ENCODE data around the gene DNASE1.
"Not testable (repeated sequence)": the region's sequence is repeated elsewhere in the genome, so short reads cannot be mapped to it uniquely, and the experiment has no call there.

Gene DNASE1

GRCh38 chr16:3641801-3642396, 12.6 kb upstream of the DNASE1 start:
- DNase-seq, result no peak

- no peak for DNase-seq
Observed at GRCh38 chr16:3642397-3643094, 11.9 kb upstream of the DNASE1 start.

GRCh38 chr16:3643095-3643730, 11.3 kb upstream of the DNASE1 start:
- DNase-seq, result no peak

- DNase-seq, result no peak
Observed at GRCh38 chr16:3645108-3645503, 9.4 kb upstream of the DNASE1 start.

- no peak for DNase-seq
Observed at GRCh38 chr16:3645504-3646347, 8.8 kb upstream of the DNASE1 start.

- peak; percentile 31 to 61 for DNase-seq
Observed at GRCh38 chr16:3646348-3646920, 8.1 kb upstream of the DNASE1 start.

- no peak for DNase-seq
Observed at GRCh38 chr16:3650631-3651265, 3.7 kb upstream of the DNASE1 start.

- no peak for DNase-seq
Observed at GRCh38 chr16:3651461-3652372, 2.8 kb upstream of the DNASE1 start.

- no peak for DNase-seq
Observed at GRCh38 chr16:3652373-3653195, 1.9 kb upstream of the DNASE1 start.

GRCh38 chr16:3655030-3655395, 522 bp downstream of the DNASE1 start:
- DNase-seq, result no peak

- no peak for DNase-seq
Observed at GRCh38 chr16:3655396-3656159, 1.1 kb downstream of the DNASE1 start.

- DNase-seq, result not testable (repeated sequence)
Observed at GRCh38 chr16:3656160-3656490, 1.6 kb downstream of the DNASE1 start.

GRCh38 chr16:3656491-3657468, 2.3 kb downstream of the DNASE1 start:
- DNase-seq, result no peak

- no peak for DNase-seq
Observed at GRCh38 chr16:3659251-3659650, 4.8 kb downstream of the DNASE1 start.

GRCh38 chr16:3661311-3661710, 6.8 kb downstream of the DNASE1 start:
- no peak for DNase-seq

- DNase-seq, result no peak
Observed at GRCh38 chr16:3661922-3662321, 7.4 kb downstream of the DNASE1 start.

- no peak for DNase-seq
Observed at GRCh38 chr16:3662601-3663000, 8.1 kb downstream of the DNASE1 start.

GRCh38 chr16:3664187-3664896, 9.9 kb downstream of the DNASE1 start:
- no peak for DNase-seq

Measured in NCI-H2081 (cell line).